ENCODE data around the gene PTX4. TPM values are rescaled to one million over a fixed set of nuclear protein-coding genes. Genes with fewer than 3 reads are reported as not detected.

PTX4 gene
- total and polyA plus RNA-seq, 2 experiments from 2014 or later: not detected

GRCh38 chr16:1469693-1470201 lies 19.0 kb downstream of the PTX4 start:
- Mint-ChIP-seq H3K4me3 (no peak overlapping the region; the same call in 2 of the 3 replicates), H3K27me3 (ENCODE audit: insufficient read depth, low read depth, poor library complexity) (peaks cover 6% of the 10 kb centered on the region)

More at GRCh38 chr16:1469693-1470201, 19.0 kb downstream of the PTX4 start:
- Histone ChIP-seq H3K9me2 (ENCODE audit: insufficient read depth) (no peaks in the 10 kb centered on the region), H3K27ac (ENCODE audit: low read depth) (no peak overlapping the region), H3F3A (replicated peaks; ENCODE audit: low read depth) (no peaks in the 10 kb centered on the region), H2AFZ (no peak overlapping the region), H3K27me3 (ENCODE audit: insufficient read depth) (no peaks in the 10 kb centered on the region), H3K79me2 (replicated peaks; ENCODE audit: insufficient read depth) (peaks cover 75% of the 10 kb centered on the region), H4K20me1 (replicated peaks; ENCODE audit: insufficient read depth) (peaks cover 30% of the 10 kb centered on the region), H3K4me2 (no peak overlapping the region), H3K36me3 (ENCODE audit: insufficient read depth) (no peaks in the 10 kb centered on the region), H3K4me1 (ENCODE audit: insufficient read depth) (no peaks in the 10 kb centered on the region; the same call in 1 of the 2 replicates), H3K4me3 (no peak overlapping the region)
- no peaks in the 10 kb centered on the region; the same call in 2 of the 3 replicates for H3K36me3 Mint-ChIP-seq (ENCODE audit: low read depth)
- no peaks in the 10 kb centered on the region for H3K9me3 Mint-ChIP-seq
- ATAC-seq: no peak
- peaks cover 8% of the 10 kb centered on the region for H3K4me1 Mint-ChIP-seq
- no peak overlapping the region for H3K27ac Mint-ChIP-seq
- DNase-seq (ENCODE audit: low spot score): no peak
- TF ChIP-seq POLR2AphosphoS5 (IDR thresholded peaks at IDR 0.05; ENCODE audit: low read depth) (no peak), ETS1 (IDR thresholded peaks at IDR 0.05) (no peak), STAT1 (IDR thresholded peaks at IDR 0.05; ENCODE audit: unreplicated experiment) (no peak), ZNF114 (CRISPR knock-in tag; IDR thresholded peaks at IDR 0.05) (no peak), JUNB (IDR thresholded peaks at IDR 0.05; ENCODE audit: unreplicated experiment) (no peak), EZH2phosphoT487 (IDR thresholded peaks at IDR 0.05; ENCODE audit: unreplicated experiment) (no peak), REST (IDR thresholded peaks at IDR 0.05; ENCODE audit: unreplicated experiment) (no peak), EZH2 (IDR thresholded peaks at IDR 0.05; ENCODE audit: low read depth, unreplicated experiment) (no peak), ZNF331 (CRISPR knock-in tag; IDR thresholded peaks at IDR 0.05; ENCODE audit: low read depth) (no peak), NANOG (IDR thresholded peaks at IDR 0.05; ENCODE audit: borderline replicate concordance) (no peak), CREB1 (CRISPR knock-in tag; IDR thresholded peaks at IDR 0.05; ENCODE audit: low read depth) (no peak)
- TF ChIP-seq, protein P1, sequence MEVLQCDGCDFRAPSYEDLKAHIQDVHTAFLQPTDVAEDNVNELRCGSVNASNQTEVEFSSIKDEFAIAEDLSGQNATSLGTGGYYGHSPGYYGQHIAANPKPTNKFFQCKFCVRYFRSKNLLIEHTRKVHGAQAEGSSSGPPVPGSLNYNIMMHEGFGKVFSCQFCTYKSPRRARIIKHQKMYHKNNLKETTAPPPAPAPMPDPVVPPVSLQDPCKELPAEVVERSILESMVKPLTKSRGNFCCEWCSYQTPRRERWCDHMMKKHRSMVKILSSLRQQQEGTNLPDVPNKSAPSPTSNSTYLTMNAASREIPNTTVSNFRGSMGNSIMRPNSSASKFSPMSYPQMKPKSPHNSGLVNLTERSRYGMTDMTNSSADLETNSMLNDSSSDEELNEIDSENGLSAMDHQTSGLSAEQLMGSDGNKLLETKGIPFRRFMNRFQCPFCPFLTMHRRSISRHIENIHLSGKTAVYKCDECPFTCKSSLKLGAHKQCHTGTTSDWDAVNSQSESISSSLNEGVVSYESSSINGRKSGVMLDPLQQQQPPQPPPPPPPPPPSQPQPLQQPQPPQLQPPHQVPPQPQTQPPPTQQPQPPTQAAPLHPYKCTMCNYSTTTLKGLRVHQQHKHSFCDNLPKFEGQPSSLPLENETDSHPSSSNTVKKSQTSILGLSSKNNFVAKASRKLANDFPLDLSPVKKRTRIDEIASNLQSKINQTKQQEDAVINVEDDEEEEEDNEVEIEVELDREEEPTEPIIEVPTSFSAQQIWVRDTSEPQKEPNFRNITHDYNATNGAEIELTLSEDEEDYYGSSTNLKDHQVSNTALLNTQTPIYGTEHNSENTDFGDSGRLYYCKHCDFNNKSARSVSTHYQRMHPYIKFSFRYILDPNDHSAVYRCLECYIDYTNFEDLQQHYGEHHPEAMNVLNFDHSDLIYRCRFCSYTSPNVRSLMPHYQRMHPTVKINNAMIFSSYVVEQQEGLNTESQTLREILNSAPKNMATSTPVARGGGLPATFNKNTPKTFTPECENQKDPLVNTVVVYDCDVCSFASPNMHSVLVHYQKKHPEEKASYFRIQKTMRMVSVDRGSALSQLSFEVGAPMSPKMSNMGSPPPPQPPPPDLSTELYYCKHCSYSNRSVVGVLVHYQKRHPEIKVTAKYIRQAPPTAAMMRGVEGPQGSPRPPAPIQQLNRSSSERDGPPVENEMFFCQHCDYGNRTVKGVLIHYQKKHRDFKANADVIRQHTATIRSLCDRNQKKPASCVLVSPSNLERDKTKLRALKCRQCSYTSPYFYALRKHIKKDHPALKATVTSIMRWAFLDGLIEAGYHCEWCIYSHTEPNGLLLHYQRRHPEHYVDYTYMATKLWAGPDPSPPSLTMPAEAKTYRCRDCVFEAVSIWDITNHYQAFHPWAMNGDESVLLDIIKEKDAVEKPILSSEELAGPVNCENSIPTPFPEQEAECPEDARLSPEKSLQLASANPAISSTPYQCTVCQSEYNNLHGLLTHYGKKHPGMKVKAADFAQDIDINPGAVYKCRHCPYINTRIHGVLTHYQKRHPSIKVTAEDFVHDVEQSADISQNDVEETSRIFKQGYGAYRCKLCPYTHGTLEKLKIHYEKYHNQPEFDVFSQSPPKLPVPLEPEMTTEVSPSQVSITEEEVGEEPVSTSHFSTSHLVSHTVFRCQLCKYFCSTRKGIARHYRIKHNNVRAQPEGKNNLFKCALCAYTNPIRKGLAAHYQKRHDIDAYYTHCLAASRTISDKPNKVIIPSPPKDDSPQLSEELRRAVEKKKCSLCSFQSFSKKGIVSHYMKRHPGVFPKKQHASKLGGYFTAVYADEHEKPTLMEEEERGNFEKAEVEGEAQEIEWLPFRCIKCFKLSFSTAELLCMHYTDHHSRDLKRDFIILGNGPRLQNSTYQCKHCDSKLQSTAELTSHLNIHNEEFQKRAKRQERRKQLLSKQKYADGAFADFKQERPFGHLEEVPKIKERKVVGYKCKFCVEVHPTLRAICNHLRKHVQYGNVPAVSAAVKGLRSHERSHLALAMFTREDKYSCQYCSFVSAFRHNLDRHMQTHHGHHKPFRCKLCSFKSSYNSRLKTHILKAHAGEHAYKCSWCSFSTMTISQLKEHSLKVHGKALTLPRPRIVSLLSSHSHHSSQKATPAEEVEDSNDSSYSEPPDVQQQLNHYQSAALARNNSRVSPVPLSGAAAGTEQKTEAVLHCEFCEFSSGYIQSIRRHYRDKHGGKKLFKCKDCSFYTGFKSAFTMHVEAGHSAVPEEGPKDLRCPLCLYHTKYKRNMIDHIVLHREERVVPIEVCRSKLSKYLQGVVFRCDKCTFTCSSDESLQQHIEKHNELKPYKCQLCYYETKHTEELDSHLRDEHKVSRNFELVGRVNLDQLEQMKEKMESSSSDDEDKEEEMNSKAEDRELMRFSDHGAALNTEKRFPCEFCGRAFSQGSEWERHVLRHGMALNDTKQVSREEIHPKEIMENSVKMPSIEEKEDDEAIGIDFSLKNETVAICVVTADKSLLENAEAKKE (CRISPR knock-in tag; IDR thresholded peaks at IDR 0.05): no peak
- TF ChIP-seq, protein P2, sequence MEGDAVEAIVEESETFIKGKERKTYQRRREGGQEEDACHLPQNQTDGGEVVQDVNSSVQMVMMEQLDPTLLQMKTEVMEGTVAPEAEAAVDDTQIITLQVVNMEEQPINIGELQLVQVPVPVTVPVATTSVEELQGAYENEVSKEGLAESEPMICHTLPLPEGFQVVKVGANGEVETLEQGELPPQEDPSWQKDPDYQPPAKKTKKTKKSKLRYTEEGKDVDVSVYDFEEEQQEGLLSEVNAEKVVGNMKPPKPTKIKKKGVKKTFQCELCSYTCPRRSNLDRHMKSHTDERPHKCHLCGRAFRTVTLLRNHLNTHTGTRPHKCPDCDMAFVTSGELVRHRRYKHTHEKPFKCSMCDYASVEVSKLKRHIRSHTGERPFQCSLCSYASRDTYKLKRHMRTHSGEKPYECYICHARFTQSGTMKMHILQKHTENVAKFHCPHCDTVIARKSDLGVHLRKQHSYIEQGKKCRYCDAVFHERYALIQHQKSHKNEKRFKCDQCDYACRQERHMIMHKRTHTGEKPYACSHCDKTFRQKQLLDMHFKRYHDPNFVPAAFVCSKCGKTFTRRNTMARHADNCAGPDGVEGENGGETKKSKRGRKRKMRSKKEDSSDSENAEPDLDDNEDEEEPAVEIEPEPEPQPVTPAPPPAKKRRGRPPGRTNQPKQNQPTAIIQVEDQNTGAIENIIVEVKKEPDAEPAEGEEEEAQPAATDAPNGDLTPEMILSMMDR (conservative IDR thresholded peaks at IDR 0.05; ENCODE audit: low read depth in 2 of 2): no peak
